22Rv1 (cell line): ENCODE results near the gene CMTM4.
"Not testable (repeated sequence)": the region's sequence is repeated elsewhere in the genome, so short reads cannot be mapped to it uniquely, and the experiment has no call there.

Source experiments
- H3K27ac ChIP-seq: fragments of 450-650 bp; 2 replicates; pipeline ENCODE4 v1.5.1; 2017
- CTCF ChIP-seq: fragments of 450-650 bp; IDR thresholded peaks from 2 replicates; pipeline ENCODE4 v1.5.1; 2017; ENCODE audit warnings: mild to moderate bottlenecking
- ZFX ChIP-seq: fragments of 450-650 bp; IDR thresholded peaks from 2 replicates; pipeline ENCODE4 v1.6.1; 2017; ENCODE audit warnings: antibody characterized with exemption, borderline replicate concordance

The CMTM4 gene

GRCh38 chr16:66601471-66601870 lies 95.1 kb downstream of the CMTM4 start:
- TF ChIP-seq CTCF = no peak
- H3K27ac ChIP-seq = no peak overlapping the region

DNA sequence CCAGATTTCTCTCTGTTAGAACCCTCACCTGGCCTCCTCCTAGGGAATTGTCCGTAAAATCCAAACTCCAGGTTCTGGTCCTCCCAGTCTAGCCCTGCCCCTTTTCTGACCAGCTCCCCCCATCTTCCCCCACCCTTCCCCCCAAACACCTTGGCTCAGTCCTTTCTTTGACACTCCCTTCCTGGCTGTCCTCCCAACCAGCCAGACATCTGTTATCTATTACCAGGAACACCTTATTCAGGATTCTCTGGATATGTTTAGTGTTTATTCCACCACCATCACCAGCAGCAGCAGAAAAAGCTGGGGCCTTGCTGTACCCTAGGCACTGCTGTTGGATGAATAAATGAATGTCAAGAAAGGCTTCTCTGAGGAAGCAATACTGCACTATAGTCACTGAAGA lies 96.1 kb downstream of the CMTM4 start:
- TF ChIP-seq CTCF (no peak), ZFX (no peak)
- no peak overlapping the region for H3K27ac ChIP-seq

DNA sequence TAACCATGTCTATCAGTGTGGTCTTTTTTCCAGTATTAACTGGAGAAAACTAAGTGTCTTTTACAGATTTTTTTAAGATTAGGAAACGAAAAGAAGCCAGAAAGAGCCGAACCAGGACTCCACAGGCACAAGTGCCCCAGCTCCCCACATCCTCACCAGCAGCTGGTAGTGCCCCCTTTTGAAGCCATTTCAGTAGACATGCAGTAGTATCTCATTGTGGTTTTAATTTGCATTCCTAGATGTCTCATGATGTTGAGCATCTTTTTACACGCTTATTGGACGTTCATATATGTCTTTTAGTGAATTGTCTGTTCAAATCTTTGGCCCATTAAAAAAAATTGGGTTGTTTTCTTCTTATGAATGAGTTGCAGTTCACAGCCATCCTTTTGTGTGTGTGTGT lies 96.8 kb downstream of the CMTM4 start:
- no peak for TF ChIP-seq CTCF
- no peak for TF ChIP-seq ZFX
- H3K27ac ChIP-seq = no peak overlapping the region

DNA sequence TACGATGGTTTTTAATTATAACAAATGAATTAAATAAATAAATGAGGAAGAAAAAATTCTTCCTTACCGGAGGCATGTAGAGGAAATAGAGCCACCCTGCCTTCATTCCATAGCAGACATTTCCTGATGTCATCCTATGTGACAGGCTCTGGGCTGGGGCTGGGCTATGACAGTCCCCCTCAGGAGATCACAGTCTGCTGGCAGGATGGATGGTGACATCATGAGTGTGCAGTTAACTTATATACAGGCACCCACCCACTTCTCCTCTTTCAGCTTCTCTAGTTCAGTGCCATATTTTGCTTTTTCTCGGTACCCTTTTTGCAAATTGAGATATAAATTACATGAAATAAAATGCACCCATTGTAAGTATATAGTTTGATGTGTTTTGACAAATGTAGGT lies 98.4 kb downstream of the CMTM4 start:
- H3K27ac ChIP-seq = no peak overlapping the region
- TF ChIP-seq CTCF (no peak), ZFX (no peak)

DNA sequence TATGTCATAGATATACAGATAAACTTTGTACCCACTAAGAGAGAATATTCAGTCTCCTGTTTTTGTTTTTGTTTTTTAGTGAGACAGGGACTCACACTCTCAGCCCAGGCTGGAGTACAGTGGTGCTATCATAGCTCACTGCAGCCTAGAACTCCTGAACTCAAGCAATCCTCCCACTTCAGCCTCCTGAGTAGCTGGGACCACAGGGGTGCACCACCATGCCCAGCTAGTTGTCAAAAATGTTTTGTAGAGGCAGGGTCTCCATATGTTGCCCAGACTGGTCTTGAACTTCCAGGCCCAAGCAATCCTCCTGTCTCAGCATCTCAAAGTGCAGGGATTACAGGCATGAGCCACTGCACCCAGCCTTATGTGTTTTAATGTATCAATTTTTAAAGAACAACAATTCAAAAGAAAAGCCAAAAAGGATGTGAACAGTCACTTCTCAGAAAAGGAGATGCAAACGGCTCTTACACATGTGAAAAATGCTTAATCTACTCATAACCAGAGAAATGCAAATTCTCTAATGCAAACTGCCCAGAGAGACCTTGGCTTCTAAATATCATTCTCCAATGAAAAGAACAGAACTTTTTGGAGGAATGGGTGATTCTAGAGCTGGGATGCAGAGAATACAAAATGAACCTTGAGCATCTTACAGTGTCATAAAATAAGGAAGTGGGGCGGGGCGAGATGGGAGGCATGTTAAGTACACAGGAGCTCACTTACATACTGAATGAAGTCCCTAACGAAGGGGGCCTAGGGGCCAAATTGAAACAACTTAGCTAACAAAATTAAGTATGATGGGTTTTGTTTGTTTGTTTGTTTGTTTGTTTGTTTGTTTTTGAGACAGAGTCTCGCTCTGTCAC lies 99.3 kb downstream of the CMTM4 start:
- TF ChIP-seq CTCF = no peak
- no peak for TF ChIP-seq ZFX
- no peak overlapping the region for H3K27ac ChIP-seq

DNA sequence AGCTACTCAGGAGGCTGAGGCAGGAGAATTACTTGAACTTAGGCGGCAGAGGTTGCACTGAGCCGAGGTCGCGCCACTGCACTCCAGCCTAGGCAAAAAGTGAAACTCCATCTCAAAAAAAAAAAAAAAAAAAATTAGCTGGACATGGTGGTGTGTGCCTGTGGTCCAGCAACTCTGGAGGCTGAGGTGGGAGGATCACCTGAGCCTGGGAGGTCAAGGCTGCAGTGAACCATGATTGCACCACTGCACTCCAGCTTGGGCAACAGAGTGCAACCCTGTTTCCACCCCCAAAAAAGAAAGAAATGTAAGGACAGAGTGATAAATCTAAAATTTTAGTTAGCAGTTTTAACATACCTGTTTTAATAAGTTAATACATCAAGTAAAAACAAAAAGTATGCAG lies 100.0 kb downstream of the CMTM4 start:
- not testable (repeated sequence) for H3K27ac ChIP-seq

DNA sequence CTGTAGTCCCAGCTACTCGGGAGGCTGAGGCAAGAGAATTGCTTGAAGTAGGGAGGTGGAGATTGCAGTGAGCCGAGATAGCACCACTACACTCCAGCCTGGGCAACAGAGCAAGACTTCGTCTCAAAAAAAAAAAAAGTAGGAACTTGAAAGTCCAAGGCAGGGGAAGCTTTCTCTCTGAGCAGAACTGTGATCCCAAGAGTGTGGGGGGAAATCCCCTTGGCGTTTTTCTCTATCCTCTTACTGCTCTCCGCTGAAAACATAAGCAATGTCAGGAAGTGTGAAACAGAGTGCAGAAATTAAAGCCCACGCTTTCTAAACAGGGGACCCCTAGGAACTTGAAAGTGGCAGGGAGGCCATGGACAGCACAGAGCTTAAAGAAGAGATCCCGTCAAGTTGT lies 101.8 kb downstream of the CMTM4 start:
- TF ChIP-seq ZFX (no peak), CTCF (no peak)
- no peak overlapping the region for H3K27ac ChIP-seq

- TF ChIP-seq ZFX (no peak), CTCF (no peak)
- H3K27ac ChIP-seq = no peak overlapping the region
Observed at GRCh38 chr16:66592814-66593213, 103.7 kb downstream of the CMTM4 start.
